Ascending aorta (tissue), 2 donors: ENCODE data around the gene RAB3IP. TPM values are rescaled to one million over a fixed set of nuclear protein-coding genes. Genes with fewer than 3 reads are reported as not detected.
"Not testable (repeated sequence)": the region's sequence is repeated elsewhere in the genome, so short reads cannot be mapped to it uniquely, and the experiment has no call there.

Experiments used
- DNase-seq, 2 donors: peaks; one replicate each; pipeline ENCODE4 v3.0.0-alpha.2; 2019; ENCODE audit warnings: low spot score in 2 of 2
- H3K27ac ChIP-seq, 2 donors: fragments of 200-600 bp; sonication (generic); one replicate each; pipeline ENCODE4 v1.5.1; 2016 to 2017; ENCODE audit warnings: mild to moderate bottlenecking in 1 of 2
- H3K27me3 ChIP-seq: fragments of 200-600 bp; sonication (generic); one replicate; pipeline ENCODE4 v1.5.1; 2017
- H3K36me3 ChIP-seq, 2 donors: fragments of 200-600 bp; sonication (generic); one replicate each; pipeline ENCODE4 v1.5.1; 2016
- H3K4me1 ChIP-seq, 2 donors: fragments of 200-600 bp; sonication (generic); one replicate each; pipeline ENCODE4 v1.5.1; 2016 to 2017; ENCODE audit warnings: mild to moderate bottlenecking in 1 of 2
- H3K4me3 ChIP-seq, 2 donors: fragments of 200-600 bp; sonication (generic); one replicate each; pipeline ENCODE4 v1.5.1; 2016 to 2017; ENCODE audit warnings: mild to moderate bottlenecking in 1 of 2
- H3K9me3 ChIP-seq, 2 donors: fragments of 200-600 bp; sonication (generic); one replicate each; pipeline ENCODE4 v1.5.1; 2016
- CTCF ChIP-seq, 3 experiments: fragments of 200-600 bp in 2 of 3; fragments of 450-650 bp in 1 of 3; sonication (generic) in 2 of 3; IDR thresholded peaks; one replicate each; pipeline ENCODE4 v1.5.1; 2016 to 2019; ENCODE audit warnings: antibody characterized with exemption in 3 of 3, mild to moderate bottlenecking in 1 of 3, moderate library complexity in 1 of 3
- intact Hi-C: fragments of 100-400 bp; cut with DNase I; formaldehyde crosslinking; loops from one replicate; pipeline ENCODE4 v1.15.1; 2023
- total RNA-seq: library from RNA; depleted of rRNA; stranded (reverse); fragments of >200 nt; gene quantifications from one replicate; pipeline ENCODE4 v1.1.0, GENCODE V29; 2016

Gene RAB3IP
- total RNA-seq, 1 donor from 2014 or later, result 17.2 TPM

GRCh38 chr12:69779928-69780327, 41.3 kb downstream of the RAB3IP start:
- no peak for DNase-seq
- Histone ChIP-seq H3K36me3 (no peaks in the 10 kb centered on the region), H3K27ac (no peak overlapping the region), H3K4me1 (no peaks in the 10 kb centered on the region), H3K27me3 (no peaks in the 10 kb centered on the region), H3K9me3 (peaks cover 0 to 13% of the 10 kb centered on the region in 2 donors), H3K4me3 (no peak overlapping the region)
- intact Hi-C loops, result no loop called here
- TF ChIP-seq CTCF (IDR thresholded peaks at IDR 0.05), result no peak

GRCh38 chr12:69783365-69783764, 44.7 kb downstream of the RAB3IP start:
- TF ChIP-seq CTCF (IDR thresholded peaks at IDR 0.05), result no peak
- H3K9me3 ChIP-seq, result peaks cover 0 to 18% of the 10 kb centered on the region in 2 donors
- DNase-seq, result no peak

GRCh38 chr12:69789351-69789750, 50.7 kb downstream of the RAB3IP start:
- Histone ChIP-seq H3K27me3 (no peaks in the 10 kb centered on the region), H3K9me3 (peaks cover 15 to 26% of the 10 kb centered on the region in 2 donors), H3K4me1 (no peaks in the 10 kb centered on the region), H3K4me3 (no peak overlapping the region), H3K27ac (no peak overlapping the region), H3K36me3 (peaks cover 0 to 9% of the 10 kb centered on the region in 2 donors)
- DNase-seq, result no peak
- intact Hi-C loops, result no loop called here
- TF ChIP-seq CTCF (IDR thresholded peaks at IDR 0.05), result no peak

More at GRCh38 chr12:69783365-69783764, 44.7 kb downstream of the RAB3IP start:
- H3K4me3 ChIP-seq, result no peak overlapping the region
- intact Hi-C loops, result no loop called here
- H3K36me3 ChIP-seq, result peaks cover 0 to 9% of the 10 kb centered on the region in 2 donors
- no peaks in the 10 kb centered on the region for H3K4me1 ChIP-seq
- no peak overlapping the region for H3K27ac ChIP-seq
- H3K27me3 ChIP-seq, result no peaks in the 10 kb centered on the region

GRCh38 chr12:69792533-69792932, 53.9 kb downstream of the RAB3IP start:
- TF ChIP-seq CTCF (IDR thresholded peaks at IDR 0.05), result no peak
- Histone ChIP-seq H3K9me3 (peaks cover 15 to 20% of the 10 kb centered on the region in 2 donors), H3K4me3 (no peak overlapping the region), H3K27ac (no peak overlapping the region), H3K36me3 (peaks cover 0 to 12% of the 10 kb centered on the region in 2 donors), H3K27me3 (no peaks in the 10 kb centered on the region), H3K4me1 (no peaks in the 10 kb centered on the region)
- intact Hi-C loops, result no loop called here
- no peak for DNase-seq

GRCh38 chr12:69807101-69807897, 68.6 kb downstream of the RAB3IP start:
- H3K36me3 ChIP-seq, H3K9me3 ChIP-seq, H3K27ac ChIP-seq, intact Hi-C loops, DNase-seq, H3K4me1 ChIP-seq, H3K4me3 ChIP-seq, H3K27me3 ChIP-seq: not testable (repeated sequence)

- no peak for DNase-seq
- no peak overlapping the region for H3K4me3 ChIP-seq
- TF ChIP-seq CTCF (IDR thresholded peaks at IDR 0.05), result no peak
- no peaks in the 10 kb centered on the region for H3K4me1 ChIP-seq
- intact Hi-C loops, result no loop called here
- no peaks in the 10 kb centered on the region for H3K9me3 ChIP-seq
- no peaks in the 10 kb centered on the region for H3K27me3 ChIP-seq
- no peak overlapping the region for H3K27ac ChIP-seq
- peaks cover 0 to 6% of the 10 kb centered on the region in 2 donors for H3K36me3 ChIP-seq
These were observed 72.3 kb downstream of the RAB3IP start for GRCh38 chr12:69810870-69811498.
